Measurements from ENCODE around the gene KPNA3.

- TF ChIP-seq, protein P1, sequence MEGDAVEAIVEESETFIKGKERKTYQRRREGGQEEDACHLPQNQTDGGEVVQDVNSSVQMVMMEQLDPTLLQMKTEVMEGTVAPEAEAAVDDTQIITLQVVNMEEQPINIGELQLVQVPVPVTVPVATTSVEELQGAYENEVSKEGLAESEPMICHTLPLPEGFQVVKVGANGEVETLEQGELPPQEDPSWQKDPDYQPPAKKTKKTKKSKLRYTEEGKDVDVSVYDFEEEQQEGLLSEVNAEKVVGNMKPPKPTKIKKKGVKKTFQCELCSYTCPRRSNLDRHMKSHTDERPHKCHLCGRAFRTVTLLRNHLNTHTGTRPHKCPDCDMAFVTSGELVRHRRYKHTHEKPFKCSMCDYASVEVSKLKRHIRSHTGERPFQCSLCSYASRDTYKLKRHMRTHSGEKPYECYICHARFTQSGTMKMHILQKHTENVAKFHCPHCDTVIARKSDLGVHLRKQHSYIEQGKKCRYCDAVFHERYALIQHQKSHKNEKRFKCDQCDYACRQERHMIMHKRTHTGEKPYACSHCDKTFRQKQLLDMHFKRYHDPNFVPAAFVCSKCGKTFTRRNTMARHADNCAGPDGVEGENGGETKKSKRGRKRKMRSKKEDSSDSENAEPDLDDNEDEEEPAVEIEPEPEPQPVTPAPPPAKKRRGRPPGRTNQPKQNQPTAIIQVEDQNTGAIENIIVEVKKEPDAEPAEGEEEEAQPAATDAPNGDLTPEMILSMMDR (IDR thresholded peaks at IDR 0.05), result no peak
- no peak for TF ChIP-seq ZFX (IDR thresholded peaks at IDR 0.05; ENCODE audit: borderline replicate concordance)
Observed at GRCh38 chr13:49812812-49813211, 20.3 kb upstream of the KPNA3 start.

Measured in 22Rv1 (cell line).